B cell (primary cell): ENCODE results near the gene CLCN7.

Experiments
- CTCF ChIP-seq: fragments of 200-600 bp; IDR thresholded peaks from one replicate; pipeline ENCODE4 v1.8.0; 2022; ENCODE audit warnings: antibody characterized with exemption, mild to moderate bottlenecking
- EZH2 ChIP-seq: IDR thresholded peaks from 2 replicates; pipeline ENCODE4 v1.6.1; 2012; ENCODE audit warnings: borderline replicate concordance, low read depth, mild to moderate bottlenecking, moderate library complexity, low read length; ENCODE audit not compliant: insufficient read depth, poor library complexity, severe bottlenecking

GRCh38 chr16:1453316-1453715 lies 21.5 kb downstream of the CLCN7 start:
- TF ChIP-seq CTCF = no peak
- no peak for TF ChIP-seq EZH2
